KG1 (cell line): ENCODE data around the gene EFCAB10.
"Not testable (repeated sequence)": the region's sequence is repeated elsewhere in the genome, so short reads cannot be mapped to it uniquely, and the experiment has no call there.

ENCODE experiments used
- DNase-seq: peaks from one replicate; lab custom pipeline; 2025; lab: John Stamatoyannopoulos, UW

Gene EFCAB10

GRCh38 chr7:105599080-105599479 is 17.8 kb upstream of the EFCAB10 start:
- not testable (repeated sequence) for DNase-seq

- DNase-seq, result no peak
Measured at GRCh38 chr7:105596866-105597265, 15.6 kb upstream of the EFCAB10 start.

GRCh38 chr7:105594034-105594433 is 12.7 kb upstream of the EFCAB10 start:
- no peak for DNase-seq

- DNase-seq, result no peak
Measured at GRCh38 chr7:105591522-105591921, 10.2 kb upstream of the EFCAB10 start.

- DNase-seq, result no peak
Measured at GRCh38 chr7:105590793-105591192, 9.5 kb upstream of the EFCAB10 start.

- peak; percentile 0 for DNase-seq
Measured at GRCh38 chr7:105589356-105590077, 8.2 kb upstream of the EFCAB10 start.

GRCh38 chr7:105587909-105588635 is 6.8 kb upstream of the EFCAB10 start:
- no peak for DNase-seq

GRCh38 chr7:105585850-105586500 is 4.7 kb upstream of the EFCAB10 start:
- DNase-seq, result no peak

GRCh38 chr7:105584165-105584564 is 2.9 kb upstream of the EFCAB10 start:
- no peak for DNase-seq

- DNase-seq, result no peak
Measured at GRCh38 chr7:105583061-105583460, 1.8 kb upstream of the EFCAB10 start.

GRCh38 chr7:105580022-105580740 is 1.1 kb downstream of the EFCAB10 start:
- no peak for DNase-seq

GRCh38 chr7:105578496-105578895 is 2.8 kb downstream of the EFCAB10 start:
- no peak for DNase-seq

GRCh38 chr7:105577251-105577650 is 4.0 kb downstream of the EFCAB10 start:
- no peak for DNase-seq

- DNase-seq, result no peak
Measured at GRCh38 chr7:105571891-105572290, 9.4 kb downstream of the EFCAB10 start.

- no peak for DNase-seq
Measured at GRCh38 chr7:105567821-105568220, 13.5 kb downstream of the EFCAB10 start.

GRCh38 chr7:105567024-105567423 is 14.3 kb downstream of the EFCAB10 start:
- no peak for DNase-seq

- no peak for DNase-seq
Measured at GRCh38 chr7:105565190-105565589, 16.1 kb downstream of the EFCAB10 start.

GRCh38 chr7:105559926-105560325 is 21.4 kb downstream of the EFCAB10 start:
- no peak for DNase-seq

- DNase-seq, result no peak
Measured at GRCh38 chr7:105538339-105538738, 43.0 kb downstream of the EFCAB10 start.

- no peak for DNase-seq
Measured at GRCh38 chr7:105532709-105533460, 48.4 kb downstream of the EFCAB10 start.

GRCh38 chr7:105531792-105532671 is 49.3 kb downstream of the EFCAB10 start, which contains the start of gene RINT1:
RINT1 (plus strand) TSS chr7:105532201; CDS start chr7:105532316, 115 bp downstream.
- DNase-seq, result peak; percentile 21
